Measurements from ENCODE around the gene SRBD1.

Gene SRBD1

GRCh38 chr2:45588158-45588829 is 22.8 kb downstream of the SRBD1 start:
- no peak for DNase-seq

- DNase-seq = no peak
These were observed 24.5 kb downstream of the SRBD1 start for GRCh38 chr2:45586600-45586999.

- peak; percentile 2 for DNase-seq
These were observed 25.7 kb downstream of the SRBD1 start for GRCh38 chr2:45585267-45585861.

GRCh38 chr2:45583977-45584376 is 27.1 kb downstream of the SRBD1 start:
- no peak for DNase-seq

- no peak for DNase-seq
These were observed 28.5 kb downstream of the SRBD1 start for GRCh38 chr2:45582522-45582921.

GRCh38 chr2:45578056-45578843 is 32.8 kb downstream of the SRBD1 start:
- peak; percentile 3 for DNase-seq

- DNase-seq = no peak
These were observed 33.6 kb downstream of the SRBD1 start for GRCh38 chr2:45577441-45577840.

- no peak for DNase-seq
These were observed 35.2 kb downstream of the SRBD1 start for GRCh38 chr2:45575881-45576280.

- DNase-seq = no peak
These were observed 38.1 kb downstream of the SRBD1 start for GRCh38 chr2:45572979-45573378.

- no peak for DNase-seq
These were observed 39.1 kb downstream of the SRBD1 start for GRCh38 chr2:45571940-45572339.

GRCh38 chr2:45570671-45571334 is 40.3 kb downstream of the SRBD1 start:
- no peak for DNase-seq

GRCh38 chr2:45568935-45569334 is 42.1 kb downstream of the SRBD1 start:
- no peak for DNase-seq

- DNase-seq = no peak
These were observed 42.9 kb downstream of the SRBD1 start for GRCh38 chr2:45567974-45568789.

- no peak for DNase-seq
These were observed 43.6 kb downstream of the SRBD1 start for GRCh38 chr2:45567288-45567963.

- DNase-seq = no peak
These were observed 51.6 kb downstream of the SRBD1 start for GRCh38 chr2:45559436-45559835.

GRCh38 chr2:45554742-45555140 is 56.3 kb downstream of the SRBD1 start:
- no peak for DNase-seq

GRCh38 chr2:45554073-45554741 is 56.9 kb downstream of the SRBD1 start:
- no peak for DNase-seq

GRCh38 chr2:45551862-45552261 is 59.2 kb downstream of the SRBD1 start:
- no peak for DNase-seq

GRCh38 chr2:45545943-45546342 is 65.1 kb downstream of the SRBD1 start:
- no peak for DNase-seq

- no peak for DNase-seq
These were observed 67.8 kb downstream of the SRBD1 start for GRCh38 chr2:45543257-45543656.

GRCh38 chr2:45542013-45542412 is 69.1 kb downstream of the SRBD1 start:
- DNase-seq = no peak
